Embryonic facial prominence (tissue), 1 donor: ENCODE data around the gene RNF130.

Experiments used
- DNase-seq: peaks from one replicate; pipeline ENCODE4 v3.0.0-alpha.2; 2016; ENCODE audit errors: extremely low spot score

The RNF130 gene

DNA sequence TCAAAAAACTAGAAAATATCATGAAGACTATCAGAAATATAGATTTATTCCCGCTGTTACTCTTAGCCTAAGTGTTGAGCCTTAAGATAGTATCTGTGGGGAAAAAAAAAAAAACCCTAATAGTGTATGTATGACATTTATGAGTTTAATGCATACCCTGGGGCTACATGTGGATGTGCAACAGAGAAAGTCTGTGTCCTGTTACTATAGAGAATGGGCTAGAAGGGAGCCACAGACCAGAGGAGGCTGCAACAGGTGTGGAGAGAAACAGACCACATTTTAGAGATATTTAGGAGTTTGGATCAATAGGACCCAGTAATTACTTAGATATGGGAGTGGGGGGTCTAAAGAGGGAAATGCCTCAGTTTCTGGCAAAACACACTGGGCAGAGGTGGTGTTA is 15.4 kb downstream of the RNF130 start:
- DNase-seq: no peak

DNA sequence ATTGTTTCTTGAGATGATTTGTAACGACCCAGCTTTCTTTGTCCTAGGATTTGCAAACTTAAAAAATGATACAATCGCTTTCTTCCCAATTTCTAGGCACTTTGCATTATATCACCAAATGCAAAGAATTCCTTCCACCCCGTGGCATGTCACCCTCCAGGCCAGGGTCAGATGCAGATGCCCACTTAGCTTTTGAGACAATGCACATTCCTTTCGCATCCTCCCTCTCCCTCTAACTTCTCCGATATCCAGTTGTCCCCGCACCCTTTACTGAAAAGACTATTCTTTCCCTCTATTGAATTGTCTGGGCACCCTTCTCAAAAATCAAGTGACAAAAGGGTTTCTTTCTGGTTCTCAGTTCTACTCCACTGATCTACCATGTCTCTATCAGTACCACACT is 17.3 kb downstream of the RNF130 start:
- no peak for DNase-seq

DNA sequence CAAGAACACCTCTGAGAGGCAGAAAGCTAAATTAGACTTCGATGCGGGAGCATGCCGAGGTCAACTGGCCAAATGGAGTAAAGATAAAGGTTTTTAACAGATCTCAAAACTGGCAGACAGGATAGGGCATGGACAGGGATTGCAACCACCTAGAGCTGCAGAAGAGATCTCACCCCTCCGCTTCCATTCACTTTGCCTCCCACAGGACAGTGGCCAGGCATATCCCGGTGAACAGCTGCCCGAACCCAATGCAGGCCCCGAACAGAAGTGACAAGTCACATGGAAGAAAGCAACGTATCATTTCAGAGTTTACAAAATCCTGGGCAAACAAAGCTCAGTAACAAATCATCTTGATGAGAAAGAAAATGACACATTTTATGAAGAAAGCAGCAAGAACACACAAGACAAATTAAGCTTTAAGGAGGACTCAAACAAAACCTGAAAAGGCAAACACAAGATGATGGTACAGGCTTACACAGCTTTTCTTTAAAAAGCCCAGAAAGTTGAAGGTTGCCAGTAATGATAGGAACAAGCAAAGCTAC is 18.4 kb downstream of the RNF130 start:
- DNase-seq: no peak

DNA sequence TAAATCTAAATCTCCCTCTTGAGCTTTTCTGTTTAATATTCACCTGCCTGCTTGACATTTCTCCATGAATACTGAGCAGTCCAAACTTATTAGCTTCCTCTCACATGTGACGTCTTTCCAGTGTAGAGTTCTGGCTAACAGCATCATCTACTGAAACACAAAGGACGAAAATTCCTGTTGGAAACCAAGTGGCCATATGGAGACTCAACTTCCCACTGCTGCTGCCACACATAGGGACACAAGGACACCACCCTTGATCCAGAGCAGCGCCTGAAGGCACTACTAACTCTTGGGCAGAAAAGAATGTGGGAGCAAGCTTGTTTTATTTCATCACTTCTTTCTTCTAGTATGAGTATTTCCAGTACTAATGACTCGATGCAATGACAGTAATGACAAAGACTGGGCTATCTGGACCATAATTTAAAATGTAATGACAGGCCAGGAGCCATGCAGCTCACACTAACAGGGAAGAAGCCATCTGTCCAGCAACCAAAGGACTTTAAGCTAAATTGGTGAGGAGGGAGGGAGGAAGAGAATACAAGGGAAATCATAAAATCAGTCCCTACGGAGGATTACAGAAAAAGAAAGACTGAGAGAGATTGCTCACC is 19.2 kb downstream of the RNF130 start:
- DNase-seq: no peak

DNA sequence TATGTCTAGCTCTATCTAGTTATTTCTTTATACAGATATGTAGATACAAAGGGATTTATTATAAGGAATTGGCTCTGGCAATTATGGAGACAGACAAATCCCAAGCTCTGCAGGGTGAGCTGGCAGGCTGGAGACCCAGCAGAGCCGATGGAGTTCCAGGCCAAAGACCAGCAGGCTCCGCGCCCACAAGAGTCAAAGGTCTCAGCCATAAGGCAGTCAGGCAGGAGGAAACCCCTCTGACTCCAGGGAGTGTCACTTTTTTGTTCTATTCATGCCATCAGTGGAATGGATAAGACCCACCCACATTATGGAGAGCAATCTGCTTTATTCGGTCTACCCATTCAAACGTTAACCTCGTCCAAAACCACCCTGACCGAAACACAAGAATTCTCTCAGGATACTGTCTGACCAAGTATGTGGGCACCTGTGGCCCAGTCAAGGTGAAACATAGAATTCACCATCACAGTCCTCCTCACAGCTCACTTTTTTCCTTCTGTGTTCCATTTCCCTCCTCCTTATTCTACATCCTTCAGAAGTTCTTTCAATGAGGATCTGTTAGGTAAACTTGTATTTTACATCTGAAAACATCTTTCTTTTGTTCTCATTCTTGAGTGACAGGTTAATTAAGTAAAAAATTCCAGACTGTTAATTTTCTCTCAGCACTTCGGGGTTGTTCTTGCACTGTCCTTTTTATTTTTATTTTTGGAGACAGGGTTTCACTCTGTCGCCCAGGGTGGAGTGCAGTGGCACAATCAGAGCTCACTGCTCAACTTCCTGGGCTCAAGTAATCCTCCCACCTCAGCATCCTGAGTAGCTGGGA is 21.2 kb downstream of the RNF130 start:
- DNase-seq: no peak

DNA sequence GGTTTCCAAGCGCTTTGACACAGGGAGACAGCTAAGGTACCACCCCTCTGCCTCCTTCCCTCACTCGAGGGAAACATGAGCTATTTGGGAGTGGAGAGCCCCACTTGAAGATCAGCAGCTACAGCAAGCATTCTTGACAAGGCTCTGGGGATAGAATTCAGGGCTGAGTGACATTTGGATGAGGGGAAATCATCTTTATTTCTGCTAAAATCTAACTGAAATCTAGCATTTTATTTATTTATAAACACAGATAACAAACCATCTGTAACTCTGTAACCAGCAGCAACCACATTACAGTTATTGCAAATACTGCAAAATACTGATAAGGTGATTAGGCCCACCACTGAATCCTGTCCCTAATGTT is 22.4 kb downstream of the RNF130 start:
- DNase-seq: no peak

DNA sequence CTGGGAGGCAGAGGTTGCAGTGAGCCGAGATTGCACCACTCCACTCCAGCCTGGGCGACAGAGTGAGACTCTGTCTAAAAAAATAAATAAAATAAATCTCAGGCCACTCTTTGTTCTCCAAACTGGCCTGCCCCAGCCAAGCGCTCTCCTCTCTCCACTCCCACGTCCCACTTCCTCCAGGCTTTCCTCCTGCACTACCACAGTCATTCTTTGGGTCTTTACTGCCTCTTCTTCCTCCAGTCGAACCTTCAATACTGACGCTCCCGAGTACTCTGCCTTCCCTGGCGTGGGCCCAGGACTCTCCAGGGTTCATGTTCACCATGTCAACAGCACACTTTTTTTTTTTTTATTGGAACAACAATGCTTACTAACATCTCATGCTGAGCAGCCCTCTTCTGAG is 23.9 kb downstream of the RNF130 start:
- no peak for DNase-seq

DNA sequence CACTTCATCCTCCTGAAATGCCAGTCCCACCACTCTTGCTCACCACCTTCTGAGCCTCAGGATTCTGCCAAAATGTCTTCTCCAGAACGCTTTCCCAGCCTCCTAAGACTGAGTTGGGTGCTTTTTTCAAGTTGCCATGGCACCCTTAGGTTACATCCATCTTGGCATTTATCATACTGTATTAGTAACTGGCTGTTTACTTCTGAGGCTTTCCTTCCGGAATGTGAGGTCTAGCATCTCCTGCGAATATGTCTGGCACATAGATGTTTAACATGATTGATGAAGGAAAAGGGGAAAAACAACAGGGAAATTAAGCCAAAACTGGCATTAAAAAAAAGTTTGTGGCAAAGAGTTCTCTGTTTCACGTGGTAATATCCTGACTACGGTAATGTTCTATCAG is 24.9 kb downstream of the RNF130 start:
- no peak for DNase-seq

DNA sequence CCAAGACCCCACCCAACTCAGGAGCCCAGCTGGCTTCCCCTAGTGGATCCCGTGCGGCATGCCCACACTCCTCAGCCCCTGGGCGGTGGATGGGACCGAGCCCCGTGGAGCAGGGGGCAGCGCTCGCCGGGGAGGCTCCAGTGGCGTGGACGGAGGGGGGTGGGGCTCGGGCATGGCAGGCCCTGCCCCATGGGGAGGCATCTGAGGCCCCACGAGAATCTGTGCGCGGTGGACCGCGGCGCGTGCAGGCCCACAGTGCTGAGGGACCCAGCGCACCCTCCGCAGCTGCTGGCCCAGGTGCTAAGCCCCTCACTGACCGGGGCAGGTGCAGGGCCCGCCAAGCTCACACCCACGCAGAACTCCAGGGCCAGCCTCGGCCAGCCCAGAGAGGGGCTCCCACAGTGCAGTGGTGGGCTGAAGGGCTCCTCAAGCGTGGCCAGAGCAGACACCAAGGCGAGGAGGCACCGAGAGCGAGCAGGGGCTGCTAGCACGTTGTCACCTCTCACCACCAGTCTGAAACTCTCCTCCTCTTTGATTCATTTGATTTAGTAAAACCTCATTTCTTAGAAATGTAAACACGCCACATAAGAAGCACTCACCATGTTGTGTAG is 25.6 kb downstream of the RNF130 start:
- no peak for DNase-seq

DNA sequence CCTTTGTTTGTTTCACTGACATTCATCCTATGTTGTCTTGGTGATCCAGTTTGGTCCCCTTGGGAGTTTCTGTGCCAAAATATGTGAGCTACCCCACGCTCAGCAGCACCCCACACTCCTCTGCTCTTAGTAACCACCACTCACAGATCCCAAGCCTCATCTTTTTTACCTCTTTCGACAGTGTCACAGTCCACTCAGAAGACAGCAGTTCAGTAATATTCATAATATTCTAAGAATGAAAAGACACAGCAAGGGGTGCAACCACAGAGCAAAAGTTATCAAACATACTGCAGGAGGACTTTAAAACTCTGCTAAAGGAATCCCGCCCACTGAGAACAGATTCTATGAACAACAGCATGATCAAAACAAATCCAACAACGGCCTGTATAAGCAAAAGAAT is 28.2 kb downstream of the RNF130 start:
- DNase-seq: no peak

DNA sequence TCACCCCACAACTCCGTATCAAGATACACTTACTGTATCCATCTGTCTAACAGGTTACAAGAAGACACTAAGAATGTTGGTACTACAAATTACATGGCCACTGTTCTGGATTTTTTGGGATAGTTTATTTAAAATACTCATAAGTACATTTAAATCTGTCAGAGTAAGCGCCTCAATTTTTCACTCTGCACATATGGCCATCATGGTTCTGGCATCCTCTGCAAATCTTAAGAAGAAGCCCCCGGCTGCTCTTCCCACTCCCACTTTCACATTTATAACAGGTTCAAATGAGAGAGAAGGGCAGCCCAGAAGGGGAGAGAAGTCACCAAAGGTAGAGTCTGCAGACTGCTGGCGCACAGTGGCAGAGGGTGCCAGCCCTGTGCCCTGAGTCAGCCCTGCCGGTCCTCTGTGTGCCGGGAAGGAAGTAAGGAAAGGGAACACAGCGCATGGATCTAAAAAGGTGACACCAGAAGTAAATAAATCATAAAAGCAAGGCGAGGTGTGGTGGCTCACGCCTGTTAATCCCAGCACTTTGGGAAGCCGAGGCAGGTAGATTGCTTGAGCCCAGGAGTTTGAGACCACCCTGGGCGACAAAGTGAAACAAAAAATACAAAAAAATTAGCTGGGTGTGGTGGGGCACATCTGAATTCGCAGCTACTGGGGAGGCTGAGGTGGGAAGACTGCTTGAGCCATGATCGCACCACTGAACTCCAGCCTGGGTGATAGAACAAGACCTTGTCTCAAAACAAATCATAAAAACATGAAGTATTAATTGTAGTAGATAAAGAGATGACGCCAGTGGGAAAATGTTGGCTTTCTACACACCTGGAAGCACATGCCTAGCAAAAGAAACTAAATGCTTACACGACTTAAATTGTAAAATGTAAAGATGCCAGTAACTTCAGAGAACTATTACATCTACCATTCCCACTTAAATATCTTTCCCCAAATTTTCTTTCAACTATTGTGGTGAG is 30.0 kb downstream of the RNF130 start:
- no peak for DNase-seq

DNA sequence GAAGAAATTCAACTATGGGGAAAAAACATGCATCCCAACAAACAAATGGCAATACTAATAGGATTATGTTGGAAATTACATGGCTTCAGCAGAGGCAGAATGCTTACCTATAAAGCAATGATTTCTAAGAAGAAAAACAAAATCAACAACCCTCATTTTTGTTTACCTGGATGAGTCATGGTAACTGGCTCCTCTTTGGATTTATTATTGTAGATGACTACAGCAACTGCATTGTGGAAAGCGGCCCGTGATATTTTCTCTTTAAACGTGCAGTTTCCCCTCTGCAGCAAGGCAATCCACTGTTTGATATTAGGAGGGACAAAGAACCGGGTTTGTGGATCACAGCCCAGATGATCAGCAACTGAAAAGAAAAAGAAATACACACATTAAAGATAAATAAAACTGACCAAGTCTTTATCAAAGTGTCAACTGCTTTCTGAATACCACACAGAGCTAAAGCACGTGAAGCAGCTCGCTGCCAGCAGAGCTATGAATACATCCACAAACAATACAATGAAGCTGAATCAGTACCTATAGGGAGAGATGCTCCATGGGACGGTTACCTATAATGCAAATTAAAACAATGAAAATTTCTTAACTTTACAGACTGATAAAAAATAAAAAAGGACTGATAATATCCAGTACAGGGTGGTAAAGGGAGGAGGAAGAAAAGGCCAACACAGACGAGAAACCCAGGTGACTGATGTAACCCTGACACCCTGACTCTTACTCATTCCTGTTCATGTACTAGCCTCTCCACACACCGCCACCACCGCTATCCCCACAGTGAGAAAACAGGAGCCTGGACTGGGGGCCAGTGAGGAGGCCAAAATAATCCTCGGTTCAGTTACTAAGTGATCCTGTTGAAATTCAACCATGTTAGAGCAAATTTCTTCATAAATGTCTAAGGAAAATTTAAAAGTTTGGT is 31.0 kb downstream of the RNF130 start:
- no peak for DNase-seq

DNA sequence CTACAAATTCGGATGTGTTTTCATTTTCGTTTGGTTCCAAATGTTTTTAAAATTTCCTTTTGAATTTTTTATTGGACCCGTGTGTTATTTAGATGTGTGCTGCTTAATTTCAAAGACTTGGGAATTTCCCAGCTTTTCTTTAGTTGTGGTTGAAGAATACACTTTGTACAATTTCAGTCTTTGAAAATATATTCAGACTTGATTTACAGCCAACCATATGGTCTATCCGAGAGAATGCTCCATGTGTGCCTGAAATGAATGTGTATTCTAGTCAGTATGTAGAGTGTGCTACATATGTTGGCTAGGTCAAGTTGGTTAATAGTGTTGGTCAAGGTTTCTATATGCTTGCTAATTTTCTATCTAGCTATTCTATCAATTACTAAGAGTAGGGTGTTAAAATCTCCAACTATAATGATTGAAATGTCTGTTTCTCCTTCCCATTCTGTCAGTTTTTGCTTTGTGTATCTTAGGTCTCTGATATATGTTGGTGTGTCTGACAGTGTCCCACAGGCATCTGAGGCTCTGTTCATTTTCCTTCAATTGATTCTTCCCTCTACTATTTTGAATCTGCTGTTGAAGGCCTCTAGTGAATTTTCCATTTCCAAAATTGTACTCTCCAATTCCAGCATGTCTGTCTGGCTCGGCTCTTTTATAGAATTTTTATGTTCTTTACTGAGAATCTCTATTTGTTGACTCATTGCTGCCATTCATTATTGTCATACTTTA is 36.2 kb downstream of the RNF130 start:
- DNase-seq: no peak

DNA sequence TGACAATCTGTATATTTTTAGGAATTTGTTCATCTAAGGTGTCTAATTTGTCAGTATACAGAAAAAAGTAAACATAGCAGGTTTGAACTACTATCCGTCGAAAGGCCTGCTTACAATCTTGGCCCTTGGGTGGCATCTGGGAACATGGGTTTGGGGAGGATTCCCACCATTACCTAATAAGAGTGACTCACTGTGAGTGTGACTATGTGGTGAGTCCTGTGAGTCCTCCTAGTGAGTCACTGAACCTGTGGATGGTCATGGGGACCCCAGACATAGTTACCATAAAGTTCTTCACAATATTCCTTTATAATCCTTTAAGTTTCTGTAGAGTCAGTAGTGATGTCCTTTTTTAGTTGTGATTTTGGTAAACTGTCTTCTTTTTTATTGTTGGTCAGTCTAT is 37.0 kb downstream of the RNF130 start:
- no peak for DNase-seq

DNA sequence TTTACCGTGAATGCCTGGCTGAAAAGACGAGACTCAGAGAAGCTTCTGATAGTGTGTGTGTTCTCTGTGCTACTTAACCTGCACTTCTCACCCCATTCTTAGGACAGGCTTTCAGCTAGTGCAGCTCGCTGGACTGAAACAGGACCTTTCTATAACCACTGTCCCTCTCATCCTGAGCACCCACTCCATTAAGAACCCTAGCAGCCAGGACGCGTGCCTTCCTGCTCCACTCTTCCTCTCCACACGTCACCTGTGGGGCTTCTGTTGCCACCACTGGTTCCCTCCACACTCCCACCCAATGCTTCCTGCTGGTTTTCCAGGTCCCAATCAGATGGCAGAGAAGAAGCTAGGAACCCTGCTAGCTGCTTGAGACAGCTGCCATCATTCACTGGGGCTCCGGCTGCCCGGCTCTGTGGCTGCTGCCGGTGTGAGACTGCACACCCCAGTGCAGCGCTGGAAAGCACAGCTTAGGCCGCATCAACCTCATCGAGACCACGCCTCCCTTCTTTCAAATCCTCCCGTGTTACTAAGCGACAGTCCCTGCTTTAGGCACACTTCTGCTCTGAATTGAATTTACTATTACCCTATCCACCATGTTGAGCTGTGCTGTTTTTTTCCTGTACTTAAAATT is 44.0 kb downstream of the RNF130 start:
- no peak for DNase-seq

DNA sequence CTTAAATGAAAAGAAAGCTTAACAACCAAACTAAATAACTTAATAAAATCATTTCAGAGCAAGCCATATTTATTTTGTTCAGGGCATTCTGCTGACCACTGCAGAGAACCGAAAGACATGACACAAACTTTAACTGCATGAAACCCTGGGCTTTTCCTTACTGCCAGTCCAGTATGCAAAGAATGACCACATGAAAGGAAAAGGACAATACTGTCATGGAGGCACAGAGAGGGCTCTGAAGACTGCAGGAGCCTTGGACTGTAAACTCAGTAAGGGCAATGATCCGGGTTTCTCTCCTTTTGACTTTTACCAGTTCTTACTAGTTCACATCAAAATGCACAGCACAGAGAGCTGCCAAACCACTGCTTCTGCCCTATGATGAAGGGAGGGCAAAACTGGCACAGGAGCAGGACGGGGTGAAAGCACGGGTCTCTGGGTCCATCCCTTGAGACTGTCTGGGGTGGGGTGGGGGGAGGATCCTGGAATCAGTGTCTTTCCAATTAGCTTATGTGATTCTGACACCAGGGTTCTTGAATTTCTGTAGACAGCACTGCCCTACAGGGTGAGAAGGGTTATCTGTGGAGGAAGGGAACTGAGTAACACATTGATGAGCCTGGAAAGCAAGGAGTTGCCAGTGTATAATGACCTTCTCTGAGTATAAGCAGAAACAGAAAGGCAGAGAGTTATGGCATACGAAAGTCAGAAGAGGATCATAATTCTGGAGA is 44.7 kb downstream of the RNF130 start:
- DNase-seq: no peak

DNA sequence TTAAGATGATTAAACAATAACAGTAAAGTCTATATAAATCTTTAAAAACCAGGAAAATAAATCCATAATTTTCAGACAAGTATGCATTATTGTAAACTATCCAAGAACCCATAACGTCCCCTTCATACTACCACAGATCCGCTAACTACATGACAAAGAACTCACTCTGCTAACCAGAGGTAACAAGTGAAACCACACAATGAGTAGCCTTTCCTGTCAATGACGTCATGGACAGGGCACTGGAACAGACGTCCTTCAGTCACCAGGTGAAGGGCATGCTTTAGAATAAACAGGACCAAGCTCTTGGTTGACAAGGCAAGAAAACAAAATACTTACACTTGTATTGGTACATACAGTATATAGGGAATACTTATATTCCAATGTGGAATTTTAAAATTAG is 45.2 kb downstream of the RNF130 start:
- no peak for DNase-seq

DNA sequence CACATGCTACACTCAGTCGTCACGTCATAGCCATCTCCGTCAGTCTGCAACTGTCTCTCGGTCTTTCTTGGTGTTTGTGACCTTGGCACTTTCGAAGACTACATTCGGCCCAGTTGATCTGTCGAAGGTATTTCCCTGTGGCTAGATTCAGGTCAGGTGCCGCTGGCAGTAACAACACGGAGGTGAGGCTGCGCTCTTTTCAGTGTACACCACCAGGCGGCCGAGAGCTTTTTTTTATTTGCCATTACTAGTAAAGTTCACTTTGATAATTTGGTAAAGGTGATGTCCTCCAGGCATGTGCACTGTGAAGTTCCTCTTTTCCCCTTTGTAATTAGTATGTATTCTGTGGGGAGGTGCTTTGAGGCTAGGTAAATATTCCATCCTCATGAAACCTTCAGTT is 49.7 kb downstream of the RNF130 start:
- DNase-seq: no peak

DNA sequence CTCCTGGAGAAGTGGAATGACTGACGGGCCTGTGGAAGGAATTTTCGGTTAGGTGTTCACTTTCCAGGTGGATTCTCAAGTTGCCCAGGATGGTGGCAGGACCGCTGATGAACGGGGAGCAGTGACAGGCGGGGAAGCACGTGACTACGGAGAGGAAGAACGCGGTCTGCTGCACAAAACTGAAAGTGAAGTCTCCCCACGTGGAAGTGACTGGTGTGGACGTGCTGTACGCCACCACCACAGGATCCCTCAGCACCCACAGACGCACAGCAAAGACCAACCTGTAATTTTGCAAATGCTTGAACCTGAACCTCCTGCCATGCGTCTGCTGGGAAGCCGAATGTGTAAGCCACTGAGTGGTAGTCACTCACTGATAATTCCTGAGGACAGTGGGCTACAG is 51.4 kb downstream of the RNF130 start:
- no peak for DNase-seq
